ENCODE data around the gene ID3. TPM values are rescaled to one million over a fixed set of nuclear protein-coding genes. Genes with fewer than 3 reads are reported as not detected.
A peak's percentile ranks its signal among the peaks of the same experiment; 100 is the strongest.

The ID3 gene
- total and polyA plus RNA-seq, 2 of the 8 experiments (the other 6 are each of a cell fraction or from before 2014, with no cell fraction given) = 240 to 304 TPM

DNA sequence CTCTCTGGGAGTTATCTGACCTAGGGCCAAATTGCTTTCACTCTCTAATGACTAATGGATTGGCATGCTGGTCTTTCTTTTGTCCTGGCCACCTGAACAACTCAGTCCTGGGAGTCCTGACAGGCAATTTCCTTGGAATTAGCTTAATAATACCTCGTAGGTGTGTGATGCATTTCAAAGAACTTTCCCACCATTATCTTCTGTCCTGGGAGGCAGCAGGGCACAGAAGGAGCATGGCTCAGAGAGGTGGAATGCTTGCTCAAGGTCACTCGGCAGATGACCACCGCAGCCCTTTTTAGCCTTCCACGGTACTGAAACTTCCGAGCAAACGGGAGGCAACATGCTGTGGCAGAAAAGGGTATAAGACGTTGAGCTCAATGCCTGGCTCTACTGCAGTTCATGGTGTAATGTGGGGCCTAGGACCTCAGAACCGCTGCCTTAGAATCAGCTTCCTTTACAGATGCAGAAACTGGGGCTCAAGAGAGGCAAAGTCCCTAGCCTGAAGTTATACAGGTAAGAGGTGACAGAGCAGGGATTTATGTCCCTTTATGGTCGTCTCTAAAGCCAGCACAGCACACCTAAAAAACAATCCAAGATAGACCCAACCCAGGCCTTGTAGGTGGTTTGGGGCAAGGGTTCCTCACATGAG is 3.2 kb downstream of the ID3 start:
- Histone ChIP-seq H2BK15ac (ENCODE audit: low read length) (no peak overlapping the region), H3K4me1 (replicated peaks in 1 of 4; ENCODE audit: control insufficient read depth in 3 of 4, insufficient read depth in 4 of 4, low read length in 3 of 4) (peaks cover 23 to 40% (median 29%) of the 10 kb centered on the region in 4 experiments), H3K56ac (replicated peaks; ENCODE audit: insufficient read length, low read depth, low read length) (no peak overlapping the region), H3K9ac (replicated peaks in 1 of 4; ENCODE audit: extremely low read depth in 1 of 4, low read depth in 3 of 4, low read length in 3 of 4) (peak overlapping the region in 3 of 4 experiments; percentile 31 to 42 (median 33); a peak in 4 of 7 replicates), H4K91ac (replicated peaks; ENCODE audit: insufficient read length, low read length) (peak overlapping the region; percentile 49), H3K23ac (ENCODE audit: insufficient read length) (no peak overlapping the region), H3K79me1 (ENCODE audit: low read depth, low read length) (no peaks in the 10 kb centered on the region; the same call in 1 of the 2 replicates), H3K4me3 (ENCODE audit: extremely low read depth in 1 of 4, insufficient read depth in 2 of 4, low read depth in 3 of 4, low read length in 4 of 4) (peak overlapping the region; percentile 34 to 94 (median 80); a peak in 5 of 8 replicates), H3K36me3 (ENCODE audit: control insufficient read depth in 2 of 4, insufficient read depth in 4 of 4, low read length in 3 of 4) (peaks cover 0 to 19% (median 0%) of the 10 kb centered on the region in 4 experiments; a peak in 5 of 8 replicates), H4K8ac (ENCODE audit: extremely low read depth, insufficient read depth, low read length) (no peak overlapping the region), H3K18ac (ENCODE audit: extremely low read depth, low read length) (peak overlapping the region; percentile 39), H3K23me2 (ENCODE audit: low read depth, low read length) (peaks cover 28% of the 10 kb centered on the region), H3K9me3 (ENCODE audit: insufficient read depth in 2 of 2, low read depth in 1 of 2, low read length in 1 of 2) (no peaks in the 10 kb centered on the region), H4K5ac (ENCODE audit: insufficient read length, low read depth, low read length) (peak overlapping the region; percentile 8), H3K79me2 (ENCODE audit: control insufficient read depth in 1 of 2, insufficient read depth in 2 of 2, low read length in 2 of 2) (peaks cover 4 to 20% of the 10 kb centered on the region in 2 experiments), H3K27ac (ENCODE audit: low read depth, low read length) (peak overlapping the region; percentile 53), H2BK20ac (ENCODE audit: low read length) (0 out of 2 replicates have a peak overlapping the region, but pooled peaks have one; percentile 76), H3K27me3 (replicated peaks in 1 of 4; ENCODE audit: control insufficient read depth in 3 of 4, extremely low read depth in 1 of 4, insufficient read depth in 3 of 4, low read length in 3 of 4) (peaks cover 0 to 6% (median 1%) of the 10 kb centered on the region in 4 experiments; a peak in 3 of 7 replicates), H2AFZ (ENCODE audit: low read length) (no peak overlapping the region), H2AK5ac (ENCODE audit: low read depth, low read length) (peak overlapping the region; percentile 66), H3K14ac (ENCODE audit: insufficient read length) (peak overlapping the region; percentile 29), H4K20me1 (replicated peaks in 1 of 2; ENCODE audit: control insufficient read depth in 1 of 2, insufficient read depth in 2 of 2, low read length in 2 of 2) (peaks cover 5 to 13% of the 10 kb centered on the region in 2 experiments), H3K4ac (replicated peaks; ENCODE audit: insufficient read length, low read depth, low read length) (no peak overlapping the region), H3K4me2 (ENCODE audit: insufficient read depth in 1 of 2, low read depth in 2 of 2, low read length in 2 of 2) (peak overlapping the region; percentile 87 to 98), H2BK120ac (replicated peaks; ENCODE audit: low read depth, low read length) (peak overlapping the region; percentile 13), H2BK5ac (ENCODE audit: low read depth, low read length) (peak overlapping the region; percentile 84), H2BK12ac (ENCODE audit: low read depth, low read length) (peak overlapping the region; percentile 69; the same call in 1 of the 2 replicates)
- FAIRE-seq (no peak), DNase-seq (ENCODE audit: low read depth in 1 of 2, low spot score in 2 of 2) (peak; percentile 76 to 87)
- ChIA-PET CTCF (ENCODE audit: partially characterized antibody) (interaction anchor here (0.6 to 21.9 kb wide), 20 partner anchors 8 to 255 kb away, joined by 3 to 706 read pairs (median 5); no protein-coding TSS in a partner anchor), POLR2A (ENCODE audit: partially characterized antibody) (interaction anchor here (0.7 to 20.4 kb wide), 22 partner anchors 10 to 243 kb away, joined by 3 to 547 read pairs (median 6); partner anchors contain the start of genes E2F2, ELOA and RPL11)
- WGBS, 2 experiments (ENCODE audit: extremely low coverage in 1 of 2, insufficient coverage in 1 of 2, insufficient read length in 1 of 2, insufficient replicate concordance in 2 of 2, low coverage in 1 of 2, low lambda C conversion rate in 2 of 2, missing lambda C conversion rate in 1 of 2) = 2% methylated on average over 9 of the region's 9 CpGs; no CpG with 5 or more reads in 1 of the 2 experiments
- TF ChIP-seq TBP (IDR thresholded peaks at IDR 0.05; ENCODE audit: low read depth, low read length) (peak; percentile 75), EGR1 (IDR thresholded peaks at IDR 0.05; ENCODE audit: borderline replicate concordance, low read depth, low read length) (0 out of 2 replicates have a peak, but pooled peaks have one; percentile 60), CHD2 (IDR thresholded peaks at IDR 0.05; ENCODE audit: low read length) (0 out of 2 replicates have a peak, but pooled peaks have one; percentile 46), JUND (IDR thresholded peaks at IDR 0.05; ENCODE audit: low read length) (peak; percentile 76; the same call in 1 of the 2 replicates), POLR2A (IDR thresholded peaks at IDR 0.05; ENCODE audit: control extremely low read depth in 1 of 2, low read depth in 2 of 2, low read length in 2 of 2) (peak in 1 of 2 experiments; percentile 81; a peak in 2 of 3 replicates), GTF2F1 (IDR thresholded peaks at IDR 0.05; ENCODE audit: borderline replicate concordance, low read depth, low read length) (0 out of 2 replicates have a peak, but pooled peaks have one; percentile 60), KDM1A (IDR thresholded peaks at IDR 0.05; ENCODE audit: borderline replicate concordance, low read length) (peak; percentile 67; the same call in 1 of the 2 replicates), ATF2 (IDR thresholded peaks at IDR 0.05; ENCODE audit: low read length) (peak; percentile 69; the same call in 1 of the 2 replicates)
- TF ChIP-seq, protein P1, sequence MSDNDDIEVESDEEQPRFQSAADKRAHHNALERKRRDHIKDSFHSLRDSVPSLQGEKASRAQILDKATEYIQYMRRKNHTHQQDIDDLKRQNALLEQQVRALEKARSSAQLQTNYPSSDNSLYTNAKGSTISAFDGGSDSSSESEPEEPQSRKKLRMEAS (IDR thresholded peaks at IDR 0.05) = peak; percentile 83

All from H1 (cell line).